Calu3 (cell line): ENCODE data around the gene NPC2. TPM values are rescaled to one million over a fixed set of nuclear protein-coding genes. Genes with fewer than 3 reads are reported as not detected.
"Not testable (repeated sequence)": the region's sequence is repeated elsewhere in the genome, so short reads cannot be mapped to it uniquely, and the experiment has no call there.

Experiments used
- BruUV-seq: library from RNA; stranded (reverse); fragments of 400-500 nt; replicated peaks from 2 replicates; lab custom pipeline; 2021; lab: Mats Ljungman, UMichigan
- CTCF ChIA-PET: fragments of 300-600 bp; sonication (Branson Sonifier 250); formaldehyde crosslinking; loops from one replicate; lab custom pipeline; 2022; ENCODE audit warnings: antibody characterized with exemption; lab: Charles Lee
- DNase-seq: peaks from one replicate; pipeline ENCODE4 v3.0.0; 2022
- H3K27ac Mint-ChIP-seq: one replicate; pipeline ENCODE4 v1.8.0; 2022; ENCODE audit warnings: mixed read lengths; ENCODE audit not compliant: unreplicated experiment
- H3K27me3 Mint-ChIP-seq: one replicate; pipeline ENCODE4 v1.8.0; 2022; ENCODE audit warnings: mixed read lengths; ENCODE audit not compliant: unreplicated experiment
- H3K36me3 Mint-ChIP-seq: one replicate; pipeline ENCODE4 v1.8.0; 2022; ENCODE audit warnings: mild to moderate bottlenecking, moderate library complexity, mixed read lengths; ENCODE audit not compliant: insufficient read depth, unreplicated experiment
- H3K4me1 Mint-ChIP-seq: one replicate; pipeline ENCODE4 v1.8.0; 2022; ENCODE audit warnings: mild to moderate bottlenecking, low read depth, mixed read lengths; ENCODE audit not compliant: unreplicated experiment
- H3K4me3 Mint-ChIP-seq: one replicate; pipeline ENCODE4 v1.8.0; 2022; ENCODE audit warnings: mild to moderate bottlenecking, low read depth, moderate library complexity, mixed read lengths; ENCODE audit not compliant: unreplicated experiment
- H3K9me3 Mint-ChIP-seq: one replicate; pipeline ENCODE4 v1.8.0; 2022; ENCODE audit warnings: low read depth, mixed read lengths; ENCODE audit not compliant: unreplicated experiment
- intact Hi-C: fragments of 100-400 bp; cut with micrococcal nuclease; formaldehyde crosslinking; loops from one replicate; pipeline ENCODE4 v1.10.0; 2022; ENCODE audit not compliant: unreplicated experiment
- total RNA-seq: library from RNA; stranded (reverse); gene quantifications from 2 replicates; pipeline ENCODE4 v1.2.3, GENCODE V29; 2022
- TF ChIP-seq, protein P1 (sequence below): fragments of 200-600 bp; IDR thresholded peaks from one replicate; pipeline ENCODE4 v1.8.0; 2022; ENCODE audit warnings: antibody characterized with exemption; ENCODE audit not compliant: unreplicated experiment

Gene NPC2
- total RNA-seq, 1 experiment from 2014 or later: 142 TPM

DNA sequence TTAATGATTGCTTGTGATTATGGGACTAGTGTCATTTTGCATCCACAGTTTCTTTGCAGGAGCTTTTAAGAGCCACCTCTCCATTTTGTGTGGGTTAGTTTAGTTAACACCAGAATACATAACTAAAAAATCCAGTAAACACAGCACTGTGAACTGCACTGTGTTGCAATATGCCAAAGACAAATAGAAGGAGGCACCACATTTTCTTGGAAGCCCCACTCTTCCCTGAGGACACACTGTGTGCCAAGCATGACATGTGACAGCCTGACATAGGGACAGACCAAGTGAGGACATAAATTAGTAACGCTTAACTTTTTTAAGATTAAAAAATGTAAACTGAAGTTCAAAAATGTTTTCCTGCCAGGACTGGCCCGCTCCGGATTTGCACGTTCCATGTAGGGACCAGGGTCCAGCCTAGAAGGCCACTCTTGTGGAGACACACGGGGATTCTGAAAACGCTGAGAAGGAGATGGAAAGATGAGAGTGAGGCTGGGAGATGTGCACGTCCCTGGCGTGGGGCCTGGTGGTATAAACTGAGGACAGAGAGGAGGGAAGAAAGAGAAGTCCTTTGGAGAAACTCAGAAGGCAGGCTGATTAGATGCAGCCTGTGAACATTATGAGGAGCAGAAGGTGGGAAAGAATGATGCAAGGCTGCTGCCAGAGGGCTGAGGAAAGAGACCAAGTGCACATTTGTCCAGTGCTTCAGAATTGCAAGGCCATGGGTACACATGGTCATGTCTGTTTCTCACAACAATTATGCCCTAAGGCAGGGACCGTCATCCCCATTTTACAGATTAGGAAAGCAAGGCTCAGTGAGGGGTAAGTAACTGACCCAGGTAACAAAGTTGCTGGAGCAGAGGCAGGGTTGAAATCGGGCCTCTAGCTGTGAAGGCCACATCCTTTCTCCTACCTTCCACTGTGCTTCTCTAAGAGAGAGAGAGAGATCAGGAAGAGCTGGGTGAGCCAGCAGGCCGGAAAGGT is 45.6 kb upstream of the NPC2 start:
- TF ChIP-seq, protein P1, sequence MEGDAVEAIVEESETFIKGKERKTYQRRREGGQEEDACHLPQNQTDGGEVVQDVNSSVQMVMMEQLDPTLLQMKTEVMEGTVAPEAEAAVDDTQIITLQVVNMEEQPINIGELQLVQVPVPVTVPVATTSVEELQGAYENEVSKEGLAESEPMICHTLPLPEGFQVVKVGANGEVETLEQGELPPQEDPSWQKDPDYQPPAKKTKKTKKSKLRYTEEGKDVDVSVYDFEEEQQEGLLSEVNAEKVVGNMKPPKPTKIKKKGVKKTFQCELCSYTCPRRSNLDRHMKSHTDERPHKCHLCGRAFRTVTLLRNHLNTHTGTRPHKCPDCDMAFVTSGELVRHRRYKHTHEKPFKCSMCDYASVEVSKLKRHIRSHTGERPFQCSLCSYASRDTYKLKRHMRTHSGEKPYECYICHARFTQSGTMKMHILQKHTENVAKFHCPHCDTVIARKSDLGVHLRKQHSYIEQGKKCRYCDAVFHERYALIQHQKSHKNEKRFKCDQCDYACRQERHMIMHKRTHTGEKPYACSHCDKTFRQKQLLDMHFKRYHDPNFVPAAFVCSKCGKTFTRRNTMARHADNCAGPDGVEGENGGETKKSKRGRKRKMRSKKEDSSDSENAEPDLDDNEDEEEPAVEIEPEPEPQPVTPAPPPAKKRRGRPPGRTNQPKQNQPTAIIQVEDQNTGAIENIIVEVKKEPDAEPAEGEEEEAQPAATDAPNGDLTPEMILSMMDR: no peak
- no peak overlapping the region for H3K27ac Mint-ChIP-seq
- CTCF ChIA-PET: interaction anchor here (0.7 kb wide), 1 partner anchor 11 kb away, joined by 3 read pairs; no protein-coding TSS in a partner anchor
- H3K27me3 Mint-ChIP-seq: peaks cover 4% of the 10 kb centered on the region
- intact Hi-C loops: no loop called here
- no peak overlapping the region for H3K4me3 Mint-ChIP-seq
- no peak for DNase-seq
- H3K9me3 Mint-ChIP-seq: no peaks in the 10 kb centered on the region
- H3K4me1 Mint-ChIP-seq: no peaks in the 10 kb centered on the region
- no TSS peak for BruUV-seq
- no peaks in the 10 kb centered on the region for H3K36me3 Mint-ChIP-seq

DNA sequence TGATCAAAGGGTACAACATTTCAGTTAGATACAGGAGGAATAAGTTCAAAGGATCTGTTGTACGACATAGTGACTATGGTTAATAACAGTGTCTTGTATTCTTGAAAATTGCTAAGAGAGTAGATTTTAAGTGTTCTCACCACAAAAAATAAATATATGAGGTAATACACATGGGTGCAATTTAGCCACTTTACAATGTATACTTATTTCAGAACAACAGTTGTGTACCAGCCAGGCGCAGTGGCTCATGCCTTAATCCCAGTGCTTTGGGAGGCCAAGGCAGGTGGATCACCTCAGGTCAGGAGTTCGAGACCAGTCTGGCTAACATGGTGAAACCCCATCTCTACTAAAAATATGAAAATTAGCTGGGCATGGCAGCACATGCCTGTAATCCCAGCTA is 43.2 kb upstream of the NPC2 start:
- BruUV-seq, H3K4me1 Mint-ChIP-seq, H3K9me3 Mint-ChIP-seq, CTCF ChIA-PET, H3K36me3 Mint-ChIP-seq, H3K27ac Mint-ChIP-seq, intact Hi-C loops, H3K27me3 Mint-ChIP-seq, DNase-seq, H3K4me3 Mint-ChIP-seq: not testable (repeated sequence)

- H3K27ac Mint-ChIP-seq: no peak overlapping the region
- intact Hi-C loops: no loop called here
- BruUV-seq: no TSS peak
- no peaks in the 10 kb centered on the region for H3K4me1 Mint-ChIP-seq
- no peak for DNase-seq
- no peaks in the 10 kb centered on the region for H3K9me3 Mint-ChIP-seq
- TF ChIP-seq, protein P1: no peak
- no peaks in the 10 kb centered on the region for H3K27me3 Mint-ChIP-seq
- H3K36me3 Mint-ChIP-seq: no peaks in the 10 kb centered on the region
- CTCF ChIA-PET: no interaction called here
- no peak overlapping the region for H3K4me3 Mint-ChIP-seq
Measured at GRCh38 chr14:74535756-74536325, 42.7 kb upstream of the NPC2 start.

DNA sequence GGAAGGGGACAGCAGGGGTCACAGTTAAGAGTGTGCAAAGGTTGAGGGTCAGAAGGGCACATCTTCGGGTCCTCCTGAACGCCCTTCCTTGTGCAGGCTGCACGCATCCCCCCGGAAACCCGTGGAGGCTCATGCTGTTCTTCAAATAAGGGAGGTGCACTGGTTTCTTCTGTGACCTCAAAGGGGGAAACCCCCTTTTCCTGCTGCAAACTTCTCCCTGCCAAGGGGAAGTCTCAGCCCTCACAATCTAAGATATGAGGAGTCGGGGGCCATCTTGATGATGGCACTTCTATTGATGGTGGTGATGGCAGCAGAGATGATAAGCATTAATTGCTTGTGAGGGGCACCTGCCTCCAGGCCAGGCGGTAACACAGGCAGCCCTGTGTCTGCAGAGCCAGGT is 40.5 kb upstream of the NPC2 start:
- Mint-ChIP-seq H3K4me1 (no peaks in the 10 kb centered on the region), H3K27ac (no peak overlapping the region), H3K27me3 (no peaks in the 10 kb centered on the region), H3K36me3 (no peaks in the 10 kb centered on the region), H3K4me3 (no peak overlapping the region), H3K9me3 (no peaks in the 10 kb centered on the region)
- DNase-seq: no peak
- TF ChIP-seq, protein P1: no peak
- CTCF ChIA-PET: no interaction called here
- no TSS peak for BruUV-seq
- intact Hi-C loops: no loop called here
